CD4-positive, alpha-beta T cell (primary cell): ENCODE results near the gene SLC33A1. TPM values are rescaled to one million over a fixed set of nuclear protein-coding genes. Genes with fewer than 3 reads are reported as not detected.
A peak's percentile ranks its signal among the peaks of the same experiment; 100 is the strongest.
"Not testable (repeated sequence)": the region's sequence is repeated elsewhere in the genome, so short reads cannot be mapped to it uniquely, and the experiment has no call there.

Experiments used
- ATAC-seq: fragments of 200-7000 bp; cut with Tn5 transposase; one replicate; pipeline ENCODE4 v1.10.0; 2022; ENCODE audit warnings: mild to moderate bottlenecking; ENCODE audit not compliant: poor library complexity
- CTCF ChIA-PET: fragments of 350-600 bp; sonication (Branson Sonifier 250); formaldehyde crosslinking; loops from one replicate; lab custom pipeline; 2021; ENCODE audit warnings: antibody characterized with exemption, inconsistent platforms; lab: Charles Lee
- POLR2A ChIA-PET: fragments of 350-600 bp; sonication (Branson Sonifier 250); formaldehyde crosslinking; loops from one replicate; lab custom pipeline; 2021; ENCODE audit warnings: antibody characterized with exemption, inconsistent platforms; lab: Charles Lee
- DNase-seq, 14 experiments: peaks; one replicate each; pipeline ENCODE4 v3.0.0-alpha.2; 2013 to 2020; ENCODE audit warnings: mixed read lengths in 2 of 14
- H3K27ac ChIP-seq, 2 donors: one replicate each; pipeline versions ENCODE4 v1.5.1 to v1.7.0; 2013; ENCODE audit warnings: low read length in 2 of 2, low read depth in 1 of 2, mild to moderate bottlenecking in 1 of 2
- H3K27me3 ChIP-seq, 2 experiments: 1 replicate in 1 of 2; 2 replicates in 1 of 2; pipeline versions ENCODE4 v1.6.1 to v1.7.0; 2013; ENCODE audit warnings: low read length in 2 of 2, control low read depth in 1 of 2, mild to moderate bottlenecking in 1 of 2, moderate library complexity in 1 of 2; ENCODE audit not compliant: insufficient read depth in 2 of 2, control insufficient read depth in 1 of 2
- H3K36me3 ChIP-seq: one replicate; pipeline ENCODE4 v1.6.1; 2013; ENCODE audit warnings: low read length, control low read depth; ENCODE audit not compliant: insufficient read depth
- H3K4me1 ChIP-seq: one replicate; pipeline ENCODE4 v1.6.1; 2013; ENCODE audit warnings: low read length, control low read depth; ENCODE audit not compliant: insufficient read depth
- H3K4me3 ChIP-seq: one replicate; pipeline ENCODE4 v1.5.1; 2013; ENCODE audit warnings: mild to moderate bottlenecking, low read length, moderate library complexity
- H3K9me3 ChIP-seq, 2 experiments: 1 replicate in 1 of 2; 2 replicates in 1 of 2; pipeline versions ENCODE4 v1.6.1 to v1.7.0; 2013; ENCODE audit warnings: low read length in 2 of 2, mild to moderate bottlenecking in 2 of 2, control low read depth in 1 of 2, moderate library complexity in 1 of 2; ENCODE audit not compliant: control insufficient read depth in 1 of 2, insufficient read depth in 1 of 2
- H3K27ac Mint-ChIP-seq: one replicate; pipeline ENCODE4 v1.8.0; 2020; ENCODE audit warnings: mixed read lengths
- H3K27me3 Mint-ChIP-seq: one replicate; pipeline ENCODE4 v1.8.0; 2021; ENCODE audit warnings: mixed read lengths
- H3K36me3 Mint-ChIP-seq: one replicate; pipeline ENCODE4 v1.8.0; 2021; ENCODE audit warnings: low read depth, mixed read lengths
- H3K4me1 Mint-ChIP-seq: one replicate; pipeline ENCODE4 v1.8.0; 2021; ENCODE audit warnings: low read depth, mixed read lengths
- H3K4me3 Mint-ChIP-seq: one replicate; pipeline ENCODE4 v1.8.0; 2020; ENCODE audit warnings: mild to moderate bottlenecking, mixed read lengths
- H3K9me3 Mint-ChIP-seq: one replicate; pipeline ENCODE4 v1.8.0; 2020; ENCODE audit warnings: mixed read lengths
- intact Hi-C, 2 experiments: fragments of 100-400 bp; cut with DNase I in 1 of 2; cut with micrococcal nuclease in 1 of 2; formaldehyde crosslinking; loops; one replicate each; pipeline versions ENCODE4 v1.15.1 to v1.9.0; 2023 to 2025; cut with DNase I, micrococcal nuclease
- total RNA-seq, 174 experiments: library from RNA in 2 of 174; stranded (reverse) in 2 of 174; gene quantifications; one replicate each; pipeline ENCODE4 v1.2.3 and lab custom pipeline; 2021 to 2026
- TF ChIP-seq, protein P1 (sequence below): fragments of 200-600 bp; IDR thresholded peaks from one replicate; pipeline ENCODE4 v1.8.0; 2022; ENCODE audit warnings: antibody characterized with exemption, mild to moderate bottlenecking

The SLC33A1 gene
- total RNA-seq, 2 experiments from 2014 or later = 14.6 to 16.4 TPM

DNA sequence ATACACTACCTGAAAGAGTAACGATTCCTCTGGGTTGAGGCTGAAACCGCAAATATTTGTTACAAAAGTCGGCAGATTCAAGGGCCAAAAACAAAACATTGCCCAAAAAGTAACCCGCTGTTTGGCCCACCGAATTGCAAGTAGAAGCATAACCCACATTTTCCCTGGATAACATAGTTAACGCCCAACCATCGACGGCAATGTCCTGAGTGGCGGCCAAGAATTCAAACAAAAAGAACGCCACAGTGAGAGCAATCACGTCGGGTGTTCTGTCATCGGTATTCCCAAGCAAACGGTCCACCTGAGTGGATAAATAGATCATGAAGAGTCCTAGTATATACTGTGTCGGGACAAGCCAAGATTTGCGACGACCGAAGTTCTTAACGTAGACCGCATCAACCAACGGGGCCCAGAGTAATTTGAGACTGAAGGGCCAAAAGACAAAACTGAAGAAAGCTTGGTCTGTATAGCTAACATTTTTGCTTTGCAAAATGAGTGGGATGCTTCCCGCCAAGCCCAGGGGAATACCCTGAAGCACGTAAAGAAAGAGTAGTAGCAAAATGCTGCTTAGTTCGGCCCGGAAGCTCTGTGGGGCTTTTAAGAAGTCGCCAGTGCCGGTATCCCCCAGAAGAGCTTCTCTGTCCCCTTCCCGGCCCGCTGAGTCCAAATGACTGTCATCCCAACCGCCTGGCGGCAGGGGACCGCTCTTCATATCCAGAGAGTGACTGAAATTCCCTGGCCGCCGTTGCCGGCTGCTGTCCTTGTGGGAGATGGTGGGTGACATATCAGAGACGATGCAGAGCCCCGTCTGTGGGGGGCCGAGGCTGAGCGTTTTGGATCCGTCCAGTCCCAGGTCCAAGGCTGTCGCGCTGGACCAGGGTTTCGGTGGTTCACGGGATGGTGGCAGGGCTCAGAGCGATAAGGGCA lies 750 bp downstream of the SLC33A1 start:
- H3K9me3 Mint-ChIP-seq = peaks cover 2% of the 10 kb centered on the region
- Histone ChIP-seq H3K4me3 (peak overlapping the region; percentile 93), H3K4me1 (peaks cover 59% of the 10 kb centered on the region), H3K9me3 (peaks cover 0 to 6% of the 10 kb centered on the region in 2 experiments), H3K36me3 (peaks cover 4% of the 10 kb centered on the region), H3K27me3 (no peaks in the 10 kb centered on the region), H3K27ac (peak overlapping the region; percentile 74 to 90)
- ATAC-seq (no peak), DNase-seq (peak in 9 of 14 experiments; percentile 5 to 54 (median 22))
- no peaks in the 10 kb centered on the region for H3K27me3 Mint-ChIP-seq
- intact Hi-C loops = loop anchor here (1.0 to 5.0 kb wide), 5 partner anchors 17 to 1531 kb away; partner anchors contain the start of genes C3orf33 (in 2 of the 2), DHX36 (in 2 of the 2) and GMPS (in 2 of the 2)
- peak overlapping the region; percentile 97 for H3K4me3 Mint-ChIP-seq
- peaks cover 53% of the 10 kb centered on the region for H3K4me1 Mint-ChIP-seq
- peak overlapping the region; percentile 98 for H3K27ac Mint-ChIP-seq
- CTCF ChIA-PET = interaction anchor here (0.8 to 2.6 kb wide), 3 partner anchors 12 to 47 kb away, joined by 4 to 20 read pairs (median 11); partner anchors contain the start of genes C3orf33 and GMPS
- peaks cover 47% of the 10 kb centered on the region for H3K36me3 Mint-ChIP-seq
- POLR2A ChIA-PET = interaction anchor here (0.6 to 6.6 kb wide), 9 partner anchors 11 to 1307 kb away, joined by 3 to 75 read pairs (median 4); partner anchors contain the start of genes C3orf33 and GMPS
- TF ChIP-seq, protein P1, sequence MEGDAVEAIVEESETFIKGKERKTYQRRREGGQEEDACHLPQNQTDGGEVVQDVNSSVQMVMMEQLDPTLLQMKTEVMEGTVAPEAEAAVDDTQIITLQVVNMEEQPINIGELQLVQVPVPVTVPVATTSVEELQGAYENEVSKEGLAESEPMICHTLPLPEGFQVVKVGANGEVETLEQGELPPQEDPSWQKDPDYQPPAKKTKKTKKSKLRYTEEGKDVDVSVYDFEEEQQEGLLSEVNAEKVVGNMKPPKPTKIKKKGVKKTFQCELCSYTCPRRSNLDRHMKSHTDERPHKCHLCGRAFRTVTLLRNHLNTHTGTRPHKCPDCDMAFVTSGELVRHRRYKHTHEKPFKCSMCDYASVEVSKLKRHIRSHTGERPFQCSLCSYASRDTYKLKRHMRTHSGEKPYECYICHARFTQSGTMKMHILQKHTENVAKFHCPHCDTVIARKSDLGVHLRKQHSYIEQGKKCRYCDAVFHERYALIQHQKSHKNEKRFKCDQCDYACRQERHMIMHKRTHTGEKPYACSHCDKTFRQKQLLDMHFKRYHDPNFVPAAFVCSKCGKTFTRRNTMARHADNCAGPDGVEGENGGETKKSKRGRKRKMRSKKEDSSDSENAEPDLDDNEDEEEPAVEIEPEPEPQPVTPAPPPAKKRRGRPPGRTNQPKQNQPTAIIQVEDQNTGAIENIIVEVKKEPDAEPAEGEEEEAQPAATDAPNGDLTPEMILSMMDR = peak; percentile 18

DNA sequence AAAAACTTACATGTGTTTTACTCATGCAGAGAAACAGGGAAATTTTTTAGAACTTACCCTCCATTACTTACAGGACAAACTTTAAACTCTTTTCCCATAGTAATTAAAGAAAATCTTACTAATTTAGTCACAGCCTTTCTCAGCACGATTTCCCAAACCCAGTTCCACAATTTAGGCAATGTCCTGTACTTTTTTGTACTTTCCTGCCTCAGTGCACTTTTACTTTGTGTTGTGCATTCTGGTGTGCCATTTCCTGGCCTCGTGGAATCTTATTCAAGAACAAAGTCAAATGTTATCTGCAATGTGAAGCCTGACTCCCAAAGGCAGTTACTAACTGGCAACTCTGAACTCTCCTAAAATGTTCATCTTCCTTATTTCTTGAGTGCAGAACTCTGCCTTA lies 1.9 kb downstream of the SLC33A1 start:
- peaks cover 55% of the 10 kb centered on the region for H3K36me3 Mint-ChIP-seq
- peaks cover 67% of the 10 kb centered on the region for H3K4me1 ChIP-seq
- peaks cover 0 to 6% of the 10 kb centered on the region in 2 experiments for H3K9me3 ChIP-seq
- peaks cover 2% of the 10 kb centered on the region for H3K9me3 Mint-ChIP-seq
- ATAC-seq = no peak
- H3K27me3 ChIP-seq = no peaks in the 10 kb centered on the region
- peaks cover 10% of the 10 kb centered on the region for H3K36me3 ChIP-seq
- peak overlapping the region; percentile 93 for H3K4me3 ChIP-seq
- H3K4me1 Mint-ChIP-seq = peaks cover 62% of the 10 kb centered on the region
- ChIA-PET CTCF (interaction anchor here (2.4 to 2.6 kb wide), 2 partner anchors 18 to 46 kb away, joined by 11 to 20 read pairs; partner anchors contain the start of genes C3orf33 and GMPS), POLR2A (interaction anchor here (0.6 to 6.6 kb wide), 6 partner anchors 10 to 1308 kb away, joined by 3 to 75 read pairs (median 8); partner anchors contain the start of genes C3orf33 and GMPS)
- peak overlapping the region; percentile 98 for H3K27ac Mint-ChIP-seq
- H3K27me3 Mint-ChIP-seq = no peaks in the 10 kb centered on the region
- H3K27ac ChIP-seq = no peak overlapping the region
- no peak for DNase-seq
- TF ChIP-seq, protein P1 = no peak
- H3K4me3 Mint-ChIP-seq = peak overlapping the region; percentile 97
- intact Hi-C loops = loop anchor here in 1 of 2 experiments (5.0 kb wide), 2 partner anchors 1320 to 1530 kb away; partner anchors contain the start of gene DHX36

GRCh38 chr3:155849404-155849803 lies 4.8 kb downstream of the SLC33A1 start:
- H3K4me1 ChIP-seq = peaks cover 72% of the 10 kb centered on the region
- H3K9me3 Mint-ChIP-seq, H3K4me3 ChIP-seq, H3K27me3 ChIP-seq, H3K27ac ChIP-seq, intact Hi-C loops, H3K9me3 ChIP-seq, H3K27me3 Mint-ChIP-seq, DNase-seq, H3K36me3 ChIP-seq, ATAC-seq: not testable (repeated sequence)
- peak overlapping the region; percentile 20 for H3K27ac Mint-ChIP-seq
- CTCF ChIA-PET = interaction anchor here (1.0 kb wide), 1 partner anchor 43 kb away, joined by 5 read pairs; the partner anchor contains the start of gene C3orf33
- peaks cover 68% of the 10 kb centered on the region for H3K36me3 Mint-ChIP-seq
- peaks cover 71% of the 10 kb centered on the region for H3K4me1 Mint-ChIP-seq
- POLR2A ChIA-PET = interaction anchor here (6.6 kb wide), 1 partner anchor 22 kb away, joined by 75 read pairs; the partner anchor contains the start of gene GMPS
- peak overlapping the region; percentile 66 for H3K4me3 Mint-ChIP-seq
